Spleen (tissue), 7 donors: ENCODE results near the gene ANKRD13A.

Experiments used
- POLR2A ChIP-seq, 3 donors: fragments of 450-650 bp; IDR thresholded peaks; one replicate each; pipeline ENCODE4 v1.5.1; 2017; ENCODE audit warnings: antibody characterized with exemption in 3 of 3, mild to moderate bottlenecking in 1 of 3
- TF ChIP-seq, protein P1 (sequence below), 11 experiments: fragments of 200-600 bp in 7 of 11; fragments of 450-650 bp in 4 of 11; sonication (generic) in 4 of 11; IDR thresholded peaks in 8 of 11; conservative IDR thresholded peaks in 3 of 11; 1 replicate in 7 of 11; 2 replicates in 4 of 11; pipeline versions ENCODE4 v1.4.0 to v1.8.0; 2016 to 2021; ENCODE audit warnings: antibody characterized with exemption in 11 of 11, inconsistent platforms in 4 of 11, mild to moderate bottlenecking in 1 of 11
- donor health status: DM: no; HTN: no; CAD: no; lungs with moderate emphysema.
- donor health status: DM: no; HTN: no; CAD: no.
- donor health status: DM: no; HTN: no; CAD: no.

DNA sequence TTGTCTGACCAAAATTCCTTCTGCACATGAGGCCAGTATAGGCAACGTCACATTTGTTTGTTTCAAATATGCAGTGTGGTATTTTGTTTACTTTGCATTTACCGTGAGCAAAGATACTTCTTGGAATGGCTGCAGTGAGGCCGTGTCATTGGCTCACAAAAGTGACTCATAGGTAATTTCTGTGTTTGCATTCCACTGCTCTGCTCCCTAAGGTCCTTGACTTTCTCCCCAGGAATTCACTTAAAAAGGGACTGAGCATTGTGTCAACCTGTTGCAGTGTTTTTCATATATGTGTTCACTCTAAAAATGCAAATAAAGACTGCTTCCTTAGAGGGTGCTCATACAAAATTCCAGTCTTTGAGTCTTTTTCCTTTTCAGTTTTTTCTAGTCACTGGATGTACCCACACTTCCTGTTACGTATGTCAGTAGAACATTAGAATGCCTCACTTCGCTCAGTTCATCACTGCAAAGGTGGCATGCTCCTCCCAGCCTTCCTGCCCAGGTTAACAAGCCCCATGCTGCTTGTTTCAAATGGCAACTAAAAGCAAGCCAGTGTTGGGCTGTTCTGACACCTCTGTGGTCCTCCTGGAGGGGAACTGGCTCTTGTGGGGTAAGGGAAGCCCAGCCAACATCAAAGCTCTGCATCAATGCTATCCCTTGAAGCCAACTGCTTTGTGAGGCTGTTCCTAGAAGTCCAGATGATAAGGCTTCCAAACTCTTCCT lies 40.0 kb downstream of the ANKRD13A start:
- TF ChIP-seq, protein P1, sequence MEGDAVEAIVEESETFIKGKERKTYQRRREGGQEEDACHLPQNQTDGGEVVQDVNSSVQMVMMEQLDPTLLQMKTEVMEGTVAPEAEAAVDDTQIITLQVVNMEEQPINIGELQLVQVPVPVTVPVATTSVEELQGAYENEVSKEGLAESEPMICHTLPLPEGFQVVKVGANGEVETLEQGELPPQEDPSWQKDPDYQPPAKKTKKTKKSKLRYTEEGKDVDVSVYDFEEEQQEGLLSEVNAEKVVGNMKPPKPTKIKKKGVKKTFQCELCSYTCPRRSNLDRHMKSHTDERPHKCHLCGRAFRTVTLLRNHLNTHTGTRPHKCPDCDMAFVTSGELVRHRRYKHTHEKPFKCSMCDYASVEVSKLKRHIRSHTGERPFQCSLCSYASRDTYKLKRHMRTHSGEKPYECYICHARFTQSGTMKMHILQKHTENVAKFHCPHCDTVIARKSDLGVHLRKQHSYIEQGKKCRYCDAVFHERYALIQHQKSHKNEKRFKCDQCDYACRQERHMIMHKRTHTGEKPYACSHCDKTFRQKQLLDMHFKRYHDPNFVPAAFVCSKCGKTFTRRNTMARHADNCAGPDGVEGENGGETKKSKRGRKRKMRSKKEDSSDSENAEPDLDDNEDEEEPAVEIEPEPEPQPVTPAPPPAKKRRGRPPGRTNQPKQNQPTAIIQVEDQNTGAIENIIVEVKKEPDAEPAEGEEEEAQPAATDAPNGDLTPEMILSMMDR (IDR thresholded peaks at IDR 0.05 in 8 of 11, conservative IDR thresholded peaks at IDR 0.05 in 3 of 11): no peak
- no peak for TF ChIP-seq POLR2A (IDR thresholded peaks at IDR 0.05)
